H1 (cell line): Measurements from ENCODE around the gene MRPS18C. TPM values are rescaled to one million over a fixed set of nuclear protein-coding genes. Genes with fewer than 3 reads are reported as not detected.

Source experiments
- CTCF ChIA-PET: fragments of 300-600 bp; sonication (Branson Sonifier 250); formaldehyde crosslinking; loops from one replicate; lab custom pipeline; 2021; ENCODE audit not compliant: partially characterized antibody; lab: Charles Lee
- POLR2A ChIA-PET: fragments of 300-600 bp; sonication (Branson Sonifier 250); formaldehyde crosslinking; loops from one replicate; lab custom pipeline; 2021; ENCODE audit warnings: inconsistent platforms; ENCODE audit not compliant: partially characterized antibody; lab: Charles Lee
- DNase-seq, 2 experiments: peaks; one replicate each; pipeline versions ENCODE4 v3.0.0 to v3.0.0-alpha.2; 2010 to 2022; ENCODE audit warnings: low spot score in 2 of 2, low read depth in 1 of 2, mixed read lengths in 1 of 2
- FAIRE-seq: peaks from 2 replicates; lab custom pipeline; 2011; peaks lifted over from hg19 to GRCh38; lab: Jason Lieb, UNC
- H2AFZ ChIP-seq: 2 replicates; pipeline ENCODE4 v1.8.1; 2012; ENCODE audit warnings: low read length, inconsistent platforms
- H2AK5ac ChIP-seq: 2 replicates; pipeline ENCODE4 v1.6.1; 2013; ENCODE audit warnings: low read depth, low read length
- H2BK120ac ChIP-seq: replicated peaks from 2 replicates; pipeline ENCODE3; 2013; ENCODE audit warnings: low read depth, low read length, inconsistent platforms
- H2BK12ac ChIP-seq: 2 replicates; pipeline ENCODE4 v1.6.1; 2013; ENCODE audit warnings: low read depth, low read length
- H2BK15ac ChIP-seq: 2 replicates; pipeline ENCODE4 v1.6.1; 2013; ENCODE audit warnings: low read length
- H2BK20ac ChIP-seq: 2 replicates; pipeline ENCODE4 v1.6.1; 2013; ENCODE audit warnings: low read length
- H2BK5ac ChIP-seq: 2 replicates; pipeline ENCODE4 v1.6.1; 2013; ENCODE audit warnings: low read depth, low read length
- H3K14ac ChIP-seq: 2 replicates; pipeline ENCODE4 v1.6.1; 2013; ENCODE audit warnings: inconsistent platforms; ENCODE audit not compliant: insufficient read length
- H3K18ac ChIP-seq: 2 replicates; pipeline ENCODE4 v1.6.1; 2013; ENCODE audit warnings: low read length; ENCODE audit errors: extremely low read depth
- H3K23ac ChIP-seq: 2 replicates; pipeline ENCODE4 v1.6.1; 2013; ENCODE audit warnings: inconsistent platforms; ENCODE audit not compliant: insufficient read length
- H3K23me2 ChIP-seq: 2 replicates; pipeline ENCODE4 v1.6.1; 2013; ENCODE audit warnings: low read depth, low read length
- H3K27ac ChIP-seq: 2 replicates; pipeline ENCODE4 v1.6.1; 2011; ENCODE audit warnings: low read depth, low read length, inconsistent platforms
- H3K27me3 ChIP-seq, 4 experiments: replicated peaks in 1 of 4; 1 replicate in 1 of 4; 2 replicates in 3 of 4; pipeline versions ENCODE4 v1.6.1 to v1.8.1; 2011 to 2013; ENCODE audit warnings: low read length in 3 of 4, mild to moderate bottlenecking in 3 of 4, inconsistent platforms in 2 of 4, mixed read lengths in 2 of 4, moderate library complexity in 1 of 4; ENCODE audit not compliant: control insufficient read depth in 3 of 4, insufficient read depth in 3 of 4; ENCODE audit errors: extremely low read depth in 1 of 4
- H3K36me3 ChIP-seq, 4 experiments: 2 replicates each; pipeline versions ENCODE4 v1.6.1 to v1.8.1; 2011 to 2013; ENCODE audit warnings: mild to moderate bottlenecking in 4 of 4, low read length in 3 of 4, moderate library complexity in 2 of 4, control low read depth in 1 of 4, inconsistent platforms in 1 of 4; ENCODE audit not compliant: insufficient read depth in 4 of 4, control insufficient read depth in 2 of 4
- H3K4ac ChIP-seq: replicated peaks from 2 replicates; pipeline ENCODE3; 2013; ENCODE audit warnings: low read length, low read depth, mixed read lengths, inconsistent platforms; ENCODE audit not compliant: insufficient read length
- H3K4me1 ChIP-seq, 4 experiments: replicated peaks in 1 of 4; 1 replicate in 1 of 4; 2 replicates in 3 of 4; pipeline versions ENCODE4 v1.6.1 to v1.8.1; 2011 to 2013; ENCODE audit warnings: low read length in 3 of 4, inconsistent platforms in 2 of 4, mixed read lengths in 1 of 4; ENCODE audit not compliant: insufficient read depth in 4 of 4, control insufficient read depth in 3 of 4
- H3K4me2 ChIP-seq, 2 experiments: 2 replicates each; pipeline versions ENCODE4 v1.6.1 to v1.8.1; 2011 to 2013; ENCODE audit warnings: low read depth in 2 of 2, low read length in 2 of 2, control low read depth in 1 of 2, inconsistent platforms in 1 of 2, mild to moderate bottlenecking in 1 of 2; ENCODE audit not compliant: insufficient read depth in 1 of 2
- H3K4me3 ChIP-seq, 4 experiments: fragments of 200-600, 300-600 bp in 1 of 4; sonication (generic), shearing (Covaris generic), sonication (Bioruptor Twin) in 1 of 4; 2 replicates each; pipeline versions ENCODE4 v1.5.1 to v1.8.1; 2011 to 2016; ENCODE audit warnings: low read length in 4 of 4, low read depth in 3 of 4, control low read depth in 2 of 4, inconsistent platforms in 2 of 4, mild to moderate bottlenecking in 2 of 4, mixed read lengths in 1 of 4, moderate library complexity in 1 of 4; ENCODE audit not compliant: insufficient read depth in 2 of 4; ENCODE audit errors: extremely low read depth in 1 of 4
- H3K56ac ChIP-seq: replicated peaks from 2 replicates; pipeline ENCODE3; 2013; ENCODE audit warnings: low read depth, mild to moderate bottlenecking, mixed read lengths, low read length, inconsistent platforms; ENCODE audit not compliant: insufficient read length
- H3K79me1 ChIP-seq: 2 replicates; pipeline ENCODE4 v1.6.1; 2013; ENCODE audit warnings: low read depth, low read length, control low read depth
- H3K79me2 ChIP-seq, 2 experiments: 2 replicates each; pipeline versions ENCODE4 v1.6.1 to v1.8.1; 2012 to 2013; ENCODE audit warnings: low read length in 2 of 2, mild to moderate bottlenecking in 2 of 2, inconsistent platforms in 1 of 2; ENCODE audit not compliant: insufficient read depth in 2 of 2, control insufficient read depth in 1 of 2
- H3K9ac ChIP-seq, 4 experiments: replicated peaks in 1 of 4; 1 replicate in 1 of 4; 2 replicates in 3 of 4; pipeline versions ENCODE4 v1.6.1 to v1.8.1; 2011 to 2013; ENCODE audit warnings: low read depth in 3 of 4, low read length in 3 of 4, control low read depth in 2 of 4, mild to moderate bottlenecking in 2 of 4, moderate library complexity in 2 of 4, inconsistent platforms in 1 of 4; ENCODE audit errors: extremely low read depth in 1 of 4
- H3K9me3 ChIP-seq, 2 experiments: 2 replicates each; pipeline versions ENCODE4 v1.6.1 to v1.8.1; 2012 to 2013; ENCODE audit warnings: mild to moderate bottlenecking in 2 of 2, moderate library complexity in 2 of 2, control low read depth in 1 of 2, inconsistent platforms in 1 of 2, low read depth in 1 of 2, low read length in 1 of 2, mixed read lengths in 1 of 2; ENCODE audit not compliant: insufficient read depth in 2 of 2
- H4K20me1 ChIP-seq, 2 experiments: replicated peaks in 1 of 2; 2 replicates each; pipeline versions ENCODE3 to v1.8.1; 2011 to 2013; ENCODE audit warnings: inconsistent platforms in 2 of 2, low read length in 2 of 2, mild to moderate bottlenecking in 1 of 2; ENCODE audit not compliant: insufficient read depth in 2 of 2, control insufficient read depth in 1 of 2
- H4K5ac ChIP-seq: 2 replicates; pipeline ENCODE4 v1.6.1; 2013; ENCODE audit warnings: low read length, low read depth, mixed read lengths, inconsistent platforms; ENCODE audit not compliant: insufficient read length
- H4K8ac ChIP-seq: 2 replicates; pipeline ENCODE4 v1.8.0; 2013; ENCODE audit warnings: mild to moderate bottlenecking, moderate library complexity, low read length, inconsistent platforms; ENCODE audit not compliant: insufficient read depth; ENCODE audit errors: extremely low read depth
- H4K91ac ChIP-seq: replicated peaks from 2 replicates; pipeline ENCODE3; 2013; ENCODE audit warnings: low read length, mixed read lengths, inconsistent platforms; ENCODE audit not compliant: insufficient read length
- GTF2F1 ChIP-seq: IDR thresholded peaks from 2 replicates; pipeline ENCODE4 v1.6.1; 2012; ENCODE audit warnings: low read depth, low read length, improper control_type of control experiment, borderline replicate concordance
- SRF ChIP-seq: IDR thresholded peaks from 2 replicates; pipeline ENCODE4 v1.6.1; 2011; ENCODE audit warnings: mild to moderate bottlenecking, low read depth, low read length, moderate library complexity
- WGBS, 2 experiments: shearing (Covaris generic) in 1 of 2; methylation state at CpG; one replicate each; pipeline versions ENCODE4 v1.1.6 to v1.1.7; 2013 to 2015; ENCODE audit warnings: low lambda C conversion rate in 2 of 2, mixed read lengths in 2 of 2, inconsistent platforms in 1 of 2, low coverage in 1 of 2, missing lambda C conversion rate in 1 of 2; ENCODE audit not compliant: insufficient replicate concordance in 2 of 2, insufficient coverage in 1 of 2, insufficient read length in 1 of 2; ENCODE audit errors: extremely low coverage in 1 of 2, missing lambda C conversion rate in 1 of 2; 5-methylcytosine and 5-hydroxymethylcytosine counted together
- polyA plus RNA-seq, 7 experiments: library from polyadenylated mRNA; depleted of rRNA in 3 of 7; stranded (reverse) in 5 of 7; unstranded in 2 of 7; fragments of >200 nt in 5 of 7; fragments of 200-250 nt in 2 of 7; gene quantifications; 1 replicate in 5 of 7; 2 replicates in 1 of 7; 4 replicates in 1 of 7; pipeline versions ENCODE4 v1.2.1 to v1.2.3, GENCODE V29; 2011 to 2013; ENCODE audit warnings: missing spikeins in 2 of 7, mixed read lengths in 2 of 7
- total RNA-seq: library from RNA; stranded (reverse); fragmentation: NEBNext Ultra II Directional; extraction: Animal tissue kit (Norgen Biotek cat#: 25700); gene quantifications from 2 replicates; pipeline ENCODE4 v1.2.1, GENCODE V29; 2021

The MRPS18C gene
- total and polyA plus RNA-seq, 2 of the 8 experiments (the other 6 are each of a cell fraction or from before 2014, with no cell fraction given): 22.6 to 50.3 TPM

GRCh38 chr4:83417566-83417965 is 38.3 kb upstream of the MRPS18C start:
- Histone ChIP-seq H4K5ac (no peak overlapping the region), H3K4me2 (no peak overlapping the region), H3K4me1 (no peaks in the 10 kb centered on the region), H4K8ac (no peak overlapping the region), H3K36me3 (peaks cover 0 to 4% (median 3%) of the 10 kb centered on the region in 4 experiments; a peak in 2 of 8 replicates), H3K79me1 (no peaks in the 10 kb centered on the region), H2BK15ac (no peak overlapping the region), H4K20me1 (no peaks in the 10 kb centered on the region), H3K56ac (no peak overlapping the region), H2BK12ac (no peak overlapping the region), H3K18ac (no peak overlapping the region), H2BK120ac (no peak overlapping the region), H3K9ac (no peak overlapping the region), H3K27me3 (no peaks in the 10 kb centered on the region), H3K79me2 (no peaks in the 10 kb centered on the region), H3K4ac (no peak overlapping the region), H2BK5ac (no peak overlapping the region), H3K23ac (no peak overlapping the region), H2BK20ac (no peak overlapping the region), H3K23me2 (no peaks in the 10 kb centered on the region), H3K4me3 (no peak overlapping the region), H2AK5ac (no peak overlapping the region), H3K14ac (no peak overlapping the region), H4K91ac (no peak overlapping the region), H3K9me3 (no peaks in the 10 kb centered on the region), H3K27ac (no peak overlapping the region), H2AFZ (no peak overlapping the region)
- ChIA-PET CTCF (interaction anchor here (1.7 kb wide), 1 partner anchor 29 kb away, joined by 4 read pairs; no protein-coding TSS in a partner anchor), POLR2A (no interaction called here)
- no peak for DNase-seq
- WGBS, 2 experiments: 90% methylated on average over 4 of the region's 4 CpGs; no CpG with 5 or more reads in 1 of the 2 experiments
- TF ChIP-seq GTF2F1: no peak
- TF ChIP-seq SRF: no peak
- no peak for FAIRE-seq
